ENCODE results near the gene EIF4ENIF1.

DNA sequence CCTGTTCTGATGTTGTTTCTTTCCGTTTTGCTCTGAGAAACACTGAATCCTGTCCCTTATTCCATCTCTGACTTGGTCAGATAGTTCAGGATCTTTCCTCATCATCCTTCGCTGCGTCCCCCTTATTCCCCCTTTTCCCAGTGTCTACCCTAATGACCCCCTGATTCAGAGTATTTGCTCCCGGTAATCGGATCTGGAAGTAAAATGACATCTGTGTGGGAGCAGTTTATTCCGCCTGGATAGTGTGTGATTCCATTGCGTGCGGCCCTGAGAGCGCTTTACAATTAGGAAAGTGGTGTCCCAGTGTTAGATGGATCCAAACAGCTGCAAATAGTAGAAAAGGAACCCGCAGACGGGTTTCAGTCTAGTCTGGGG is 89.6 kb downstream of the EIF4ENIF1 start:
- TF ChIP-seq POLR2A (IDR thresholded peaks at IDR 0.05) = no peak
- TF ChIP-seq CTCF (IDR thresholded peaks at IDR 0.05) = no peak
- no peak for TF ChIP-seq POLR2AphosphoS5 (IDR thresholded peaks at IDR 0.05)

Data from stomach (tissue), 4 donors.